HepG2 (cell line): ENCODE results near the gene FCN3. TPM values are rescaled to one million over a fixed set of nuclear protein-coding genes. Genes with fewer than 3 reads are reported as not detected.

ENCODE experiments used
- ARID2 ChIP-seq: sonication (generic); formaldehyde crosslinking; IDR thresholded peaks from 2 replicates; pipeline ENCODE4 v1.8.1; 2022; ENCODE audit warnings: mild to moderate bottlenecking, missing genetic modification reagents, borderline replicate concordance
- CBFB ChIP-seq: sonication (generic); formaldehyde crosslinking; IDR thresholded peaks from 2 replicates; pipeline ENCODE4 v1.4.0; 2020; ENCODE audit warnings: missing genetic modification reagents
- ESRRA ChIP-seq: sonication (generic); formaldehyde crosslinking; IDR thresholded peaks from 2 replicates; pipeline ENCODE4 v1.5.1; 2020; ENCODE audit warnings: mild to moderate bottlenecking, low read depth, missing genetic modification reagents
- FOXM1 ChIP-seq: sonication (generic); formaldehyde crosslinking; IDR thresholded peaks from 2 replicates; pipeline ENCODE4 v1.5.0; 2020; ENCODE audit warnings: missing genetic modification reagents
- FUBP1 ChIP-seq: sonication (generic); formaldehyde crosslinking; IDR thresholded peaks from 2 replicates; pipeline ENCODE4 v1.5.1; 2020; ENCODE audit warnings: missing genetic modification reagents, mild to moderate bottlenecking, borderline replicate concordance
- GLMP ChIP-seq: sonication (generic); formaldehyde crosslinking; IDR thresholded peaks from 2 replicates; pipeline ENCODE4 v1.9.0; 2021; ENCODE audit warnings: missing genetic modification reagents, mild to moderate bottlenecking, borderline replicate concordance
- HNRNPUL1 ChIP-seq: fragments of 200-400 bp; formaldehyde crosslinking; IDR thresholded peaks from 2 replicates; pipeline ENCODE4 v1.6.1; 2017; ENCODE audit warnings: low read depth, mild to moderate bottlenecking, low read length, moderate library complexity
- HOXA5 ChIP-seq: sonication (generic); formaldehyde crosslinking; IDR thresholded peaks from 2 replicates; pipeline ENCODE4 v1.4.0; 2020; ENCODE audit warnings: missing genetic modification reagents
- IKZF4 ChIP-seq: sonication (generic); formaldehyde crosslinking; IDR thresholded peaks from 2 replicates; pipeline ENCODE4 v1.5.1; 2020; ENCODE audit warnings: borderline replicate concordance, mild to moderate bottlenecking, low read depth, missing genetic modification reagents; ENCODE audit errors: not compliant biosample characterization
- MLX ChIP-seq: IDR thresholded peaks from 2 replicates; pipeline ENCODE4 v1.6.1; 2016
- NR3C1 ChIP-seq: sonication (generic); formaldehyde crosslinking; IDR thresholded peaks from 2 replicates; pipeline ENCODE4 v1.4.0; 2020; ENCODE audit warnings: missing genetic modification reagents
- PHB2 ChIP-seq: fragments of 450-650 bp; IDR thresholded peaks from 2 replicates; pipeline ENCODE4 v1.6.1; 2018; ENCODE audit not compliant: partially characterized antibody
- POGK ChIP-seq: sonication (generic); formaldehyde crosslinking; conservative IDR thresholded peaks from 2 replicates; pipeline ENCODE4 v1.8.0; 2022; ENCODE audit warnings: mild to moderate bottlenecking, moderate library complexity, missing genetic modification reagents
- PPARG ChIP-seq: conservative IDR thresholded peaks from 2 replicates; pipeline ENCODE4 v1.6.1; 2016; ENCODE audit warnings: missing biosample characterization, missing genetic modification reagents
- SNRNP70 ChIP-seq: fragments of 200-400 bp; formaldehyde crosslinking; IDR thresholded peaks from 2 replicates; pipeline ENCODE4 v1.6.1; 2017; ENCODE audit warnings: mild to moderate bottlenecking, low read depth, low read length, moderate library complexity
- TGIF2 ChIP-seq: IDR thresholded peaks from 2 replicates; pipeline ENCODE4 v1.6.1; 2016; ENCODE audit warnings: control low read depth, missing compliant biosample characterization
- ZFYVE20 ChIP-seq: sonication (generic); formaldehyde crosslinking; IDR thresholded peaks from 2 replicates; pipeline ENCODE4 v1.8.0; 2023; ENCODE audit warnings: low read depth, mild to moderate bottlenecking, moderate library complexity, missing genetic modification reagents, borderline replicate concordance
- ZNF276 ChIP-seq: sonication (generic); formaldehyde crosslinking; IDR thresholded peaks from 2 replicates; pipeline ENCODE4 v1.4.0; 2020; ENCODE audit warnings: mild to moderate bottlenecking, low read depth, missing genetic modification reagents
- ZNF430 ChIP-seq: sonication (generic); formaldehyde crosslinking; IDR thresholded peaks from 2 replicates; pipeline ENCODE4 v1.9.0; 2021; ENCODE audit warnings: mild to moderate bottlenecking, missing genetic modification reagents
- ZNF691 ChIP-seq: sonication (generic); formaldehyde crosslinking; IDR thresholded peaks from 2 replicates; pipeline ENCODE4 v1.4.0; 2020; ENCODE audit warnings: missing genetic modification reagents, low read depth, mild to moderate bottlenecking, borderline replicate concordance
- ZNF839 ChIP-seq: sonication (generic); formaldehyde crosslinking; IDR thresholded peaks from 2 replicates; pipeline ENCODE4 v1.4.0; 2020; ENCODE audit warnings: missing genetic modification reagents, mild to moderate bottlenecking, borderline replicate concordance
- polyA plus RNA-seq, 8 experiments: library from polyadenylated mRNA; depleted of rRNA in 3 of 8; stranded (reverse) in 7 of 8; unstranded in 1 of 8; fragments of >200 nt; fragmentation: Illumina TruSeq in 4 of 8; extraction: Trizol in 4 of 8; gene quantifications; 2 replicates each; pipeline versions ENCODE4 v1.2.1 to v1.2.3, GENCODE V29; 2011 to 2016; ENCODE audit warnings: low read depth in 4 of 8, missing spikeins in 1 of 8, mixed read lengths in 1 of 8; ENCODE audit not compliant: insufficient read depth in 1 of 8
- total RNA-seq, 5 experiments: library from RNA; depleted of rRNA; stranded (reverse); fragments of >200 nt; fragmentation: Illumina TruSeq; extraction: Trizol; gene quantifications; 2 replicates each; pipeline ENCODE4 v1.2.3, GENCODE V29; 2016; ENCODE audit warnings: low read depth in 1 of 5

FCN3 gene
- total and polyA plus RNA-seq, 2 of the 13 experiments (the other 11 are each of a cell fraction or from before 2014, with no cell fraction given), result not detected

GRCh38 chr1:27392096-27392777, 17.6 kb upstream of the FCN3 start, which contains the start of gene GPR3 (continued):
- TF ChIP-seq FUBP1 (CRISPR knock-in tag) (no peak), SNRNP70 (no peak), ZNF276 (CRISPR knock-in tag) (no peak), ESRRA (CRISPR knock-in tag) (peak; percentile 71; the same call in 1 of the 2 replicates), ZNF691 (no peak), ZFYVE20 (CRISPR knock-in tag) (no peak), GLMP (CRISPR knock-in tag) (no peak), ARID2 (CRISPR knock-in tag) (no peak), POGK (peak; percentile 79), IKZF4 (CRISPR knock-in tag) (no peak), HNRNPUL1 (no peak), ZNF430 (CRISPR knock-in tag) (no peak), HOXA5 (CRISPR knock-in tag) (peak; percentile 63; the same call in 1 of the 2 replicates), ZNF839 (no peak), MLX (no peak), FOXM1 (CRISPR knock-in tag) (peak; percentile 61; the same call in 1 of the 2 replicates), PPARG (CRISPR knock-in tag) (peak; percentile 53; the same call in 1 of the 2 replicates), TGIF2 (0 out of 2 replicates have a peak, but pooled peaks have one; percentile 8), CBFB (CRISPR knock-in tag) (no peak), PHB2 (no peak), NR3C1 (CRISPR knock-in tag) (no peak)
